Measurements from ENCODE around the gene RRAS.

- no peak for TF ChIP-seq EP300 (IDR thresholded peaks at IDR 0.05; ENCODE audit: borderline replicate concordance)
- no peak for TF ChIP-seq RAD21 (IDR thresholded peaks at IDR 0.05; ENCODE audit: low read depth)
- TF ChIP-seq TCF12 (IDR thresholded peaks at IDR 0.05; ENCODE audit: low read depth), result no peak
- no peak for TF ChIP-seq NFIC (IDR thresholded peaks at IDR 0.05)
- no peak for TF ChIP-seq TEAD4 (IDR thresholded peaks at IDR 0.05)
- no peak for TF ChIP-seq MAX (IDR thresholded peaks at IDR 0.05)
- TF ChIP-seq FOXM1 (IDR thresholded peaks at IDR 0.05; ENCODE audit: borderline replicate concordance, low read depth), result no peak
Measured at GRCh38 chr19:49689133-49690078, 49.5 kb upstream of the RRAS start, which contains the start of gene ADM5.

All from Ishikawa (cell line).